ENCODE results near the gene UBL4A.

Gene UBL4A

DNA sequence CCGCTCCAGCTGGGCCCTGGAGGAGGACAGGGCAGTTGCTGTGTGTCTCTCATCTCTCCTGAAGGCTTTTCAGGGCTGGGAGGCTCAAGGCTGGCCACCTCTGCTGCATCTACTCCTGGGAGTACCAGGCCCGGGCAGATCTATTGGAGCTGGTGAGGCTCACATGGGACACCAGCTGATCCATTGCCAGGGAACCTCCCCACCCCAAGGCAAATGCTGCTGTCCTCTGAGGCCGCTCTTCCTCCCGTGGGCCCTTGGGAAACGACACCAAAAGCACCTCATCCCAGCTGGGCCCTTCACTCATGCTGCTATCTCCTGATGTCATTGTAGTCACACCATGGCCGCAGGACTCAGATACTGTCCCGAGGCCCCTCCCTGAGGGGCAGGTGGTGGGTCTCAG is 3.6 kb downstream of the UBL4A start:
- no peak for DNase-seq (ENCODE audit: low read depth)

DNA sequence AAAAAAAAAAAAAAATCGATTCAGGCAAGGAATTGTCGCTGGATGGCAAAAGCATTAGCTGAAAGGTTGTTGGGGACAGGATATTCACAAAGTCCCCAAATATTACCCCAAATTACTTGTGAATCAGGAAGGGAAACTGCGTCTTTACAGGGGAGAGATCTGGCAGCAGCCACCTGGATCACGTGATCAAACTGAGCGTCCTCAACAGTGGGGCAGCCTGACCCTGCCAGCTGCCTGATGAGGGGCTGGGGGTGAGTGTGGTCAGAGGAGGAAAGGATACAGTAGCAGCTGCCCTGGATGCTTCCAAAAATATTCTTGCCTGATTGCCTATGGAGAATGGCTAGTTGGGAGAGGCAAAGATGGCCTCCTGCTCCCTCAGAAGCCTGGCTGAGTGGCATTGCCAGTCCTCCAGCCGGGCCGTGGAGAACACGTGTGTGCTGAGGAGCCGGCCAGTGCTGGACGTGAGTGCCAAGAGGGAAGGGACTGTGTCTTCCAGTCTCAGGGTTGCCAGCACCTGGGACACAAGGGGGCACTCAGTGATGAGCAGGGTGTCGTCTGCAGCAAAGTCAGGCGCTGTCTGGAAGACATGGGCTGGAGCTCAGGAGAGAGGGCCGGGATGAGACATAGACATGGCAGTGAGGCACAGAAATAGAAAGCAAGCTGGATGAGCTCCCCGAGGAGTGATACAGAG is 4.4 kb downstream of the UBL4A start:
- DNase-seq (ENCODE audit: low read depth): no peak

DNA sequence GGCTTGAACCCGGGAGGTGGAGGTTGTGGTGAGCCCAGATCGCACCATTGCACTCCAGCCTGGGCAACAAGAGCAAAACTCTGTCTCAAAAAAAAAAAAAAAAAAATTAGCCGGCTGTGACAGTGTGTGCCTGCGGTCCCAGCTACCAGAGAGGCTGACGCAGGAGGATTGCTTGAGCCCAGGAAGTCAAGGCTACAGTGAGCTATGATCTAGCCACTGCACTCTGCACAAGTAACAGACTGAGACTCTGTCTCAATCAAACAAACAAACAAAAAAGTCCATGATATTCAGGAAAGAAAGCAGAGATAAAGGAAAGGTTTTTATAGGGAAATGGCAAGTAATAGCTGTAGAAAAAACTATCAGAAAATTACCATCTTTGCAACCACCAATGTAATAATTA is 5.2 kb downstream of the UBL4A start:
- no peak for DNase-seq (ENCODE audit: low read depth)

DNA sequence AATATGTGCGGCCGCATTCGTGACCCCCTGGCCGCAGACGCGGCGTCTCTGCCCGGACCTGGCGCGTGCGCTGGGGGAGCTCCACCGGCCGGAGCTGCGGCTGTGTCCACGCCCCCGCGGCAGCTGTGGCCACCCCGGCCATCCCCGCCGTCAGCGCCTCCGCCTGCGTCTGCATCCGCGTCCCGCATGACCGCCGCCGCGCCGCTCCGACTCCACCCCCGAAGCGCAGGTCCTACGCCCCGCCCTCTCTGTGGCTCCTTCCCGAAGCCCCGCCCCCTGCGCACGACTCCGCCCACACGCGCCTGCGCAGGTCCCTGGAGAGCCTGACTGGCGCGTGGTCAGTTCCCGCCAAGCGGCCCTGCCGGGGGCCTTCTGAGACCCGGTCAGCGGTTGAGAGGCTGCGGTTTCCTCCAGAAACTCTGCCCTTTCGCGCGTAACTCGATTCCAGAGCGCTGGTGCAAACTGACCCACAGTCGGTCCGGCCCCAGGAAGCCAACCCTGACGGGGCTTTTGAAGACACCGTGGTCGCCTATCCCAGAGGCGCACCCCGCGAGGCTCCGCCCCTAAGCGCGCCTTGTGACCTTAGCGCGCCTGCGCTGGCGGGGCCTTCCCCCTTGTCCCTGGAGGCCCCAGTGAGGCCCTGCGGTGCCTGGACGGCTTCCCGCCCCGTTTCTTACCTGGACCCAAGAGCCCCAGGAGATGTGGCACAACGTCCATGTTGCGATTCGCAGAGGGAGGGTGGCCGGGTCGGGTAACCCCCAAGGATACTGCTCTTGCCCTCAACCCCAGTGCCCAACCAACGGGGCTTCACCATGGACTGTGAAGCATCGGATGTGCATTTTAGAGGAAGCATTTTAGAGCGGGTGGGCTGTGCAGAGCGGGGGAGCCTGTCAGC is 7.4 kb downstream of the UBL4A start, which contains the start of gene LAGE3:
Gene LAGE3, minus strand, starts transcription at position 554 of the 895 bp plus-strand sequence. Its CDS starts 366 bp downstream, at position 188.
- DNase-seq (ENCODE audit: low read depth): peak; percentile 87

DNA sequence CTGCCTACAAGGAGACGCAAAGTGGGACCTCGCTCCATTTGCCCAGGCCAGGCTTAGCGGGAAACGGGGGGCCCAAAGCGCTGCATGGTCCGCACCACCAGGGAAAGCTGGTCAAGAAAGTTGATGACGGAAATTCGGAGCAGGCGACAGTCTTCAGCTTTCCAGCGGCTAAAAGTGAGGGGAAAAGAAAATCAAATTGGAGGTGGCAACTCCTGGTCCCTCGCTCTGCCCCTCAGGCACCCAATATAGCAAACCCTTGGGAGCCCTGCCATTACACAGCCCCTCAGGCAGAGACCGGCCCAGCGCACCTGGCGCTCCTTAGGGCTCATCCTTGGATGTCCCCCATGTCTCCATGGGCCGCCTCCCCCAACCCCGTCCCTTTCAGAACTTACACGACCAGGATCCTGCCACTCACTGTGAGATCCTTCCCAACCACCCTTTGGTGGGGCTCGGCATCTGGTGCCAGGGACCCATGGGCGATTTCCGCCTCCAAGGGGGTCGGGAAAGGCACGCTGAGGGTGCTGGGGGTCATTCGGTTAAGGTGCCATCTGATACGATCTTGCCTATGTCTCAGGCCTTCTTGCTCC is 8.4 kb downstream of the UBL4A start:
- no peak for DNase-seq (ENCODE audit: low read depth)

DNA sequence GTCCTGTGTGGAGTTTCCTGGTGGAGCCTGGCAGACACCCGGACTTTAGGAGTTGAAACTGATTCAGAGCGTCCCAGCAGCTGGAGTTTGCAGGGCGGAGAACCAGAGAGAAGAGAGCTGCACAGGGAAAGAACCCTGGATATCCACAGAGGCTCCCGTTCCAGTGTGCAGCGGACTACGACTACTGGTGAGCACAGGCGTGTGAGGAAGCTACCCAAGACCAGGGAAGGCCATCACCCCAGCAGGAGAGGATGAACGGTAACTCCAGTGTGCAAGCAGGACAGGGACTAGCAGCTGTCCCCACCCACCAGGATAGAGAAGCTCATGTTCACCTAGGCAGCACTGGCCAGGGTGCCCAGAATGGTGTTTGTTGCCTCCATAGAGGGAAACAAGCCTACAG is 9.6 kb downstream of the UBL4A start:
- no peak for DNase-seq (ENCODE audit: low read depth)

DNA sequence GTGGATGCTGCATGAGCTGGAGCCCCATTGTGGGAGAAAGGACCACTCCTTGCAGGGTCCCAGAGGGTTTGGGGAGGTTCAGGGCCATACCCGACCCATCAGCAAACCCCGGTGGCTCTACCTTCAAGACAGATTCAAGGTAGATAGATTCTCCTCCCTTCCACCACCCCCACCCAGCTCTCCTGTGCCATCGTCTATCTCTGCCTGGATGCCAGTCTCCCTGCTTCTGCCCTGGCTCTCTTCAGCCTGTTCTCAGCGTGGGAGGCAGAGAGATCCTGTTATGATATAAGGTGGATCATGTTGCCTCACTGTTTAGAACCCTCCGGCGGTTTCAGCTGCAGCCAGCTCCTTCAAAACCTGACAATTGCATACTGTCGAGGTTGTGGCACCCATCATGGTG is 12.7 kb downstream of the UBL4A start:
- DNase-seq (ENCODE audit: low read depth): no peak

DNA sequence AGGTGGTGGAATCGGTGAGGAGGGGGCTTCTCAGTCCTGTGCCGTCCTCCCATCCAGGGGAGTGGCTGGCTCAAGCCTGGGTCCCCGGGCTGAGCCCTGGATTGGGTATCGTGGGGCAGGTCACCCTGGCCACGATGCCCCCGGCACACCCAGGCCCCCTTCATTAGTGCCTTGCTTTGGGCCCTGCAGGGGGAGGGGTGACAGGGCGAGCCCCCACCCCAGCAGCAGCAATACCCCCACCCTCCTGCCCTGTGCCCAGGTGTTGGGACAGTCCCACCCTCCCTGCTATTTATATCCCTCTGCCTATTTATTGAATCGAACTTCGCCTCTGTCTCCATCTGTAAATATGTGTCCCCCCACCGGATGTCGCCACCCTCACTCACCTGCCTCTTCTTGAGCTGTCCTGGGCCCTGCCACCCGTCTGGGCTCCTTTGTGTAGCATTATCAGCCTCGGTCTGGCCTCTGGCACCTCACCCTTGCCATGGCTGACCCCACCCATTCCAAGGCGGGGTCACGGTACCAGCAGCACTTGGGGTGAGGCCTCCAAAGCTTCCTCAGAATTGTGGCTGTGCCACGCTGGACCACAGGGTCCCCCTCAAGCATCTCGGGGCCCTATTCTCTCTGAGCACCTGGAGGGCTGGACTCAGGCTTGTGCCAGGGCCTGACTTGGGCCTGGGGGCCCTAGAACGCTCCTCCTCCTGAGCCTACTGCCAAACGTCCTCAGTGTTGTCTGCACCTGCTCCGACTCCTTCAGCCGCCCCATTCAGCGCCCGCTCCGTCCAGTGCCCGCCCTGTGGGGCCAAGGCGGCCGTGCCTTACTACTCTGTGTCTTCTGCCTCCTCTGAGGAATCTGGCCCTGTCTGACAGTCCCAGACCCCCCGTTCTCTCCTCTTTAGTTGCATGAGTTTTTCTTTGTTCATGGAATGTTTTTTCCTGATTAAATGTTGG is 13.5 kb downstream of the UBL4A start:
- DNase-seq (ENCODE audit: low read depth): no peak

DNA sequence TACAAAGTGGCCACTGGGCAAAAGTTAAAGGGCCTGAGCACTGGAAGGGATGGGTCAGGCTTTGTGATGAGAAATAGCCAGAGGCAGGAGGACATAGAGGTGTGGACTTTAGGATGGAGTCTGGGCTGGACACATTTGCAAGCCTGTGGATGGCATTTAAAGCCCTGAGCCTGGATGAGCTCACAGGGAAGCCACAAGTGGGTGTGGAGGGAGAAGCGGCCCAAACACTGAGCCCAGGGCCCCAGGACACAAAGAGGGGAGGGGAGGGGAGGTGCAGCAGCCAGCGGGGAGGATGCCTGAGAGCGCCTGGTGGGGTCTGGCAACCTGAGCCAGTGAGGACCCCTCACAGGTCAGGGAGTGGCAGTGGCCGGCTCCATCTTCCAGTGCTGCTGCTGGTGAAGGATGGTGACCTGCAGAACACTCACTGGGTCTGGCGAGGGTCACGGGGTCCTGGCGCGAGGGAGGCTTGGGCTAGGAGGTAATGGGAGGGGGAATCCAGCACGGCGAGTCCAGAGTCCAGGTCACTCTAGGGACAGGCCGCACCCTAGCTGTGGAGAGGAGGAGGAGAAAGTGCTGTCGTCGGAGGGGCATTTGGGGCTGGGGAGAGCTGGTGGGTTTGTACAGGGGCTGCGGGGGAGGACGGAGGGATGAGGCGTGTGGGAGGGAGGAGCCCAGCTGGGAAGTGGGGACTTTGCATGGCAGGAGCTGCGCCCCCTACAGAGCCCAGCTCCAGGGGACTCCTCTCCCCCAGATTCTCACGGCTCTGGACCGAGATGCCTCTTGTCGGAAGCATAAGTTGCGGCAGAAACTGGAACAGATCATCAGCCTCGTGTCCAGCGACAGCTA is 14.4 kb downstream of the UBL4A start:
- DNase-seq (ENCODE audit: low read depth): no peak

DNA sequence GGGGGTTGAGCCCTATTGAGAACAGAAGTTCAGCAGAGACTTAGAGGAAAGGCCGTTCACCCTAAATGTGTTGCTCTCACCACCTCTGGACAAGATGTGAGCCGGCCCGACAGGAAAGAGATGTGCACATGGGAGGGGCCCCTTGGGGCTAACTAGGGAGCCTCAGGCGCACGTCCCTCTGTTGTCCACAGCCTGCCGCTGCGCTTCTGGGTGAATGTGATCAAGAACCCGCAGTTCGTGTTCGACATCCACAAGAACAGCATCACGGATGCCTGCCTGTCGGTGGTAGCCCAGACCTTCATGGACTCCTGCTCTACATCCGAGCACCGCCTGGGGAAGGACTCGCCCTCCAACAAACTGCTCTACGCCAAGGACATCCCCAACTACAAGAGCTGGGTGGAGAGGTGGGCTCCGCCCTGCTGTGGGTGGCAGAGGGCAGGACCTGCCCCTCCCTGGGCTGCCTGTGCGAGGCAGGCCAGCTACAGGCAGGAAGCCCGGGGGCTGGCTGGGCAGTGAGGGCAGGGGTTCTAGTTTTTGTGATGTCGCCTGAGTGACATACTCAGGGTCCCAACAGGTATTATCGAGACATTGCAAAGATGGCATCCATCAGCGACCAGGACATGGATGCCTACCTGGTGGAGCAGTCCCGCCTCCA is 15.4 kb downstream of the UBL4A start:
- DNase-seq (ENCODE audit: low read depth): no peak

DNA sequence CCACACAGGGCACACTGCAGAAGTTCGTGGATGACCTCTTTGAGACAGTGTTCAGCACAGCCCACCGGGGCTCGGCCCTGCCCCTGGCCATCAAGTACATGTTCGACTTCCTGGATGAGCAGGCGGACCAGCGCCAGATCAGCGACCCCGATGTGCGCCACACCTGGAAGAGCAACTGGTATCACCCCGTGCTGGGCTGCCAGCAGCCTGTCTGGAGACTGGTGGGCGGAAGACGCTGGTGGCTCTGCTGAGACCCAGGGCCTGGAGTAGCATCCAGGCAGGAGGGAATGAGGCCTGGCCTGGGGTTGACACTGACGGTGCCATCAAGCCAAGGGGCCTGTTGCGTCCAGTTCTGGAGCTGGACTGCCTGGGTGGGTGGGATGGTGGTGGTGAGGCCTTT is 16.0 kb downstream of the UBL4A start:
- no peak for DNase-seq (ENCODE audit: low read depth)

DNA sequence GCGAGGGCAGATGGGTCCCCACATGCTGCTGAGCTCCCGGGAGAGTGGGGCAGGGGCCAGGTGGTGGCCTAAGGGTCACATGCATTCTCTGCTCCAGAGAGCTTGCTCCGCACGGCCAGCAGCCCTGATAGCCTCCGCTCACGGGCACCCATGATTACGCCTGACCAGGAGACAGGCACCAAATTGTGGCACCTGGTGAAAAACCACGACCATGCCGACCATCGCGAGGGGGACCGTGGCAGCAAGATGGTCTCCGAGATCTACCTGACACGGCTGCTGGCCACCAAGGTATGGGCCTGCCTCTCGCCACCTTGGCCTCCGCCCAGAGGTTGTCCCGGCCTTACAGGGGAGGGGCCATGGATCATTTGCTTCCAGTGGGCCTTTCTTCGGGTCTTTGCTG is 16.5 kb downstream of the UBL4A start:
- no peak for DNase-seq (ENCODE audit: low read depth)

DNA sequence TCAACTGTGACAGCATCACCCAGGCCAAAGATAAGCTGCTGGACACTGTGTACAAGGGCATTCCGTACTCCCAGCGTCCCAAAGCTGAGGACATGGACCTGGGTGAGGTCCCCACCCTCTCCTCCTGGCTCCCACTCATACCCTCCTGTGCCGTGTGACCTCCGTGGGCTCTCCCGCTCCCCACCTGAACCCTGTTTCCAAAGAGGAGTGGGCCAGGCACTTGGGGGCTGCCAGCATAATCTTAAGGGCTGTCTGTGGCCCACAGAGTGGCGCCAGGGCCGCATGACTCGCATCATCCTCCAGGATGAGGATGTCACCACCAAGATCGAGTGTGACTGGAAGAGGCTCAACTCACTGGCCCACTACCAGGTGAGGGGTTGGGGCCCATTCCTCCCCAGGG is 17.3 kb downstream of the UBL4A start:
- DNase-seq (ENCODE audit: low read depth): no peak

DNA sequence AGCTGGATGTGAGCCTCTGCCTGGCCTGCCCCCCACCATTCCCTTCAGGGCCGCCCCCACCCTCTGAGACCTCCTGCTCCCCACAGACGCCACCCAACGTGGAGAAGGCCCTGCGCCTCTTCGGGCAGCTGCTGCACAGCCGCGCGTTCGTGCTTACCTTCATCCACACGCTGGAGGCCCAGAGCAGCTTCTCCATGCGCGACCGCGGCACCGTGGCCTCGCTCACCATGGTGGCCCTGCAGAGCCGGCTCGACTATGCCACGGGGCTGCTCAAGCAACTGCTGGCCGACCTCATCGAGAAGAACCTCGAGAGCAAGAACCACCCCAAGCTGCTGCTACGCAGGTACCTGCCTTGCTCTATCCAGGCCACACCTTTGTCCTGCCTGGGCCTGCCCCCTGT is 18.2 kb downstream of the UBL4A start:
- no peak for DNase-seq (ENCODE audit: low read depth)

DNA sequence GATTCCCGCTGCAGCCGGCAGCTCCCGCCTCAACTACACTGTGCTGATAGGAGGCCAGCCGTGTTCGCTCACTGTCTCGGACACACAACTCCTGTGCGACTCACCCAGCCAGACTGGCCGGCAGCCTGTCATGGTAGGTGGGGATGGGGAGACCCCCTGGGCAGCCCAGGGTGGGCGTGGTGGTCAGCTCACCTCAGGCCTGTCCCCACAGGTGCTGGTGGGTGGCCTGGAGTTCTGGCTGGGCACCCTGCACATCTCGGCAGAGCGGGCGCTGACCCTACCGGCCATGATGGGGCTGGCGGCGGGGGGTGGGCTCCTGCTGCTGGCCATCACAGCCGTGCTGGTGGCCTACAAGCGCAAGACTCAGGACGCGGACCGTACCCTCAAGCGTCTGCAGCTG is 18.9 kb downstream of the UBL4A start:
- no peak for DNase-seq (ENCODE audit: low read depth)

DNA sequence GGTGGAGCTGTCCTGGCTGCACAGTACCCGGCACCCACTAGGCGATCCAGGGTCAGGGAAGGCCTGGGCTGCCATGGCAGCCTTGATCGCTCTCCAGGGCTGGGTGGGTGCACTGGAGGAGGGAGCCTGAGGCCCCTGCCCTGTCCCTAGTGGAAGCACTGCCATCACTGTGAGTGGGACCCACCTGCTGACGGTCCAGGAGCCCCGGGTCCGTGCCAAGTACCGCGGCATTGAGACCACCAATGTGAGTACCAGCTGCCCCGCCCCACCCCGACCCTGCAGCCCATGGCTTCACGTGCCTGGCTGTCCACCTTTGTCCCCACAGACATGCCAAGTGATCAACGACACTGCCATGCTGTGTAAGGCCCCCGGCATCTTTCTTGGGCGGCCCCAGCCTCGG is 19.5 kb downstream of the UBL4A start:
- no peak for DNase-seq (ENCODE audit: low read depth)

DNA sequence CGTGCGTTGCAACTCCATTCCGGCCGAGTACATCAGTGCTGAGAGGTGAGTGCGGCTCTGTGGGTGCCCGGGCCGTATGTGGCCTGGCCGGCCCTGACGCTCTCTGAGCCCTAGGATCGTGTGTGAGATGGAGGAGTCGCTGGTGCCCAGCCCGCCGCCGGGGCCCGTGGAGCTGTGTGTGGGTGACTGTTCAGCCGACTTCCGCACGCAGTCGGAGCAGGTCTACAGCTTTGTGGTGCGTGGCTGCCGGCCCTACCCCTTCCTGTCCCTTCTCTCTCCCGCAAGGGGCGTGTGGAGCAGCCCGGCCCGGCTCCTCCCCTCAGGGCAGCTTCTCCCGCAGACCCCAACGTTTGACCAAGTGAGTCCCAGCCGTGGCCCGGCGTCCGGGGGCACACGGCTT is 20.4 kb downstream of the UBL4A start:
- no peak for DNase-seq (ENCODE audit: low read depth)

DNA sequence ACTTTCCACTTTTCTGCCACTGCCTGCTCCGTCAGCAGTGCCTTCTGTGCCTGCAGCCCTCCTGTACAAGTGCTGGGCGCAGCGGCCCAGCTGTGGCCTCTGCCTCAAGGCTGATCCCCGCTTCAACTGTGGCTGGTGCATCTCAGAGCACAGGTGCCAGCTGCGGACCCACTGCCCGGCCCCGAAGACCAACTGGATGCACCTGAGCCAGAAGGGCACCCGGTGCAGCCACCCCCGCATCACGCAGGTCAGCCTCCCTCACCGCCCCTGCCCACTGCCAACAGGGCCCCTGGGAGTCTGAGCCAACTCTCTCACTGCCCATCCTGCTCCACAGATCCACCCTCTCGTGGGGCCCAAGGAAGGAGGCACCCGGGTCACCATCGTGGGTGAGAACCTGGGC is 20.8 kb downstream of the UBL4A start:
- DNase-seq (ENCODE audit: low read depth): no peak

DNA sequence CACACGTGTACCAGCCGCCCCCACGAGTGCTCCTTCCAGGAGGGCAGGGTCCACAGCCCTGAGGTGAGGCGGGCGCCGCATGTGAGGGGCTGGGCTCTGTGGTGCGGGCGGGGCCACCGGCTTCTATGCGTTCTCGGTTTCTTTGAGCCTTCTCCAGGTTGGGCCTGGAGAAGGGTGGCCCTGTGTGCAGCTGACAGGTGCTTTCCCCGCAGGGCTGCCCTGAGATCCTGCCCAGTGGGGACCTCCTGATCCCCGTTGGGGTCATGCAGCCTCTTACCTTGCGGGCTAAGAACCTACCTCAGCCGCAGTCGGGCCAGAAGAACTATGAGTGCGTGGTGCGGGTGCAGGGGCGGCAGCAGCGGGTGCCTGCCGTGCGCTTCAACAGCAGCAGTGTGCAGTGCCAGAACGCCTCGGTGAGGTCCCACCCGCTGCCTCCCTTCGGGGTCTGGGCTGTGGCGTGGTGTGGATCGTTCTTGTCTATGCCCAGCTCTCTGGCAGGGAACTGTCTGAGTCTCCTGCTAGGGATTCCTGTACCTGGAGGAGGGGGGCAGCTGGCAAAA is 21.5 kb downstream of the UBL4A start:
- no peak for DNase-seq (ENCODE audit: low read depth)

DNA sequence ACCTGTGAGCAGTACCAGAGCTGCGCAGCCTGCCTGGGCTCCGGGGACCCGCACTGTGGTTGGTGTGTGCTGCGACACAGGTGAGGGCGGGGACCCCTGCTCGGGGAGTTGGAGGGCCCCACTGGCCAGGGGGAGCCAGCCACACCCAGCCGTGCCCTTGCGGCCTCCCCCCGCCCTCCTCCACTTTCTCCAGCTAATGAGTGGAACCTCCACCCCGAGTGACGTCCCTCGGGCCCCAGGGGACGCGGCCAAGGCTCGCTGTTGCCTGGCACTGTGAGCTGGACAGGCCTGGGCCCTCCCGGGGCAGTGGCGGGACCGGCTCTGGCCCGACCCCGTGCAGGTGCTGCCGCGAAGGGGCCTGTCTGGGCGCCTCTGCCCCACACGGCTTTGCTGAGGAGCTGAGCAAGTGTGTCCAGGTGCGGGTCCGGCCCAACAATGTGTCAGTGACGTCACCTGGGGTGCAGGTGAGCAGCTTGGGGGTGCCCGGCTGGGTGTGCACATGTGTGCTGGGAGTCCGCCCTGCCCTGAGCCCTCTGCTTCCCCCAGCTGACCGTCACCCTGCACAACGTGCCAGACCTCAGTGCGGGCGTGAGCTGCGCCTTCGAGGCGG is 22.7 kb downstream of the UBL4A start:
- DNase-seq (ENCODE audit: low read depth): no peak

Data from stimulated activated CD4-positive, alpha-beta T cell treated with anti-CD3 and anti-CD28 coated beads, Interleukin-2, amount 100 ng/mL, for 4 hours (primary cell).